ENCODE measurements around the gene FHIT.

DNA sequence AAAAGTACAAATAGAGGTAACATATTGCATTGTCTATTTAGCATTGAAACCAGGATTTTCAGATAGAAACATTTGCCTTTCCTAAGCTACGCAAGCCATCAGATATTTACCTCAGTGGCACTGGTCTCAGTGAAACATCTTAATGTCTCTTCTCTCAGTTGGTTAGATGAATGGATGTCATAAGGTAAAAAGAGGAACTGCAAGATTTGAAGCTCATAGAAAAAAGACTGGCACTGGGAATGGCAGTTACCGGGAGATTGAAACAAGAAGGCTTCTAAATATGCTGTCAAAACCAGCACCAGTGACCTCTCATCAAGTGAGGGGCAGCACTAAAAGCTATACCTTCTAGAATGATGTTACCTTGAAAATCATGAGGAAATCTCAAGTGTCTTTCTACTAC is 486.4 kb downstream of the FHIT start:
- TF ChIP-seq, protein P1, sequence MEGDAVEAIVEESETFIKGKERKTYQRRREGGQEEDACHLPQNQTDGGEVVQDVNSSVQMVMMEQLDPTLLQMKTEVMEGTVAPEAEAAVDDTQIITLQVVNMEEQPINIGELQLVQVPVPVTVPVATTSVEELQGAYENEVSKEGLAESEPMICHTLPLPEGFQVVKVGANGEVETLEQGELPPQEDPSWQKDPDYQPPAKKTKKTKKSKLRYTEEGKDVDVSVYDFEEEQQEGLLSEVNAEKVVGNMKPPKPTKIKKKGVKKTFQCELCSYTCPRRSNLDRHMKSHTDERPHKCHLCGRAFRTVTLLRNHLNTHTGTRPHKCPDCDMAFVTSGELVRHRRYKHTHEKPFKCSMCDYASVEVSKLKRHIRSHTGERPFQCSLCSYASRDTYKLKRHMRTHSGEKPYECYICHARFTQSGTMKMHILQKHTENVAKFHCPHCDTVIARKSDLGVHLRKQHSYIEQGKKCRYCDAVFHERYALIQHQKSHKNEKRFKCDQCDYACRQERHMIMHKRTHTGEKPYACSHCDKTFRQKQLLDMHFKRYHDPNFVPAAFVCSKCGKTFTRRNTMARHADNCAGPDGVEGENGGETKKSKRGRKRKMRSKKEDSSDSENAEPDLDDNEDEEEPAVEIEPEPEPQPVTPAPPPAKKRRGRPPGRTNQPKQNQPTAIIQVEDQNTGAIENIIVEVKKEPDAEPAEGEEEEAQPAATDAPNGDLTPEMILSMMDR (IDR thresholded peaks at IDR 0.05) = no peak
- no peak for TF ChIP-seq POLR2A (IDR thresholded peaks at IDR 0.05)
